HL-60 (cell line): Measurements from ENCODE around the gene LUM.

Source experiments
- DNase-seq, 2 experiments: peaks; one replicate each; pipeline ENCODE4 v3.0.0-alpha.2; 2010 to 2020; ENCODE audit warnings: low read depth in 1 of 2, low spot score in 1 of 2
- H3K27ac ChIP-seq: fragments of 250-450 bp; sonication (Bioruptor Pico); replicated peaks from 2 replicates; pipeline ENCODE4 v1.5.1; 2020; ENCODE audit warnings: mild to moderate bottlenecking, moderate library complexity
- H3K27me3 ChIP-seq: fragments of 250-450 bp; sonication (Bioruptor Pico); 2 replicates; pipeline ENCODE4 v1.5.1; 2021; ENCODE audit warnings: mild to moderate bottlenecking, moderate library complexity; ENCODE audit not compliant: insufficient read depth, poor library complexity, severe bottlenecking
- H3K4me3 ChIP-seq: replicated peaks from 2 replicates; pipeline ENCODE4 v1.5.1; 2011; ENCODE audit warnings: mild to moderate bottlenecking, control low read depth, low read length; ENCODE audit not compliant: insufficient read depth
- CTCF ChIP-seq: IDR thresholded peaks from one replicate; pipeline ENCODE4 v1.5.1; 2011; ENCODE audit warnings: low read length, control low read depth, inconsistent platforms; ENCODE audit not compliant: insufficient read depth
- GABPA ChIP-seq: IDR thresholded peaks from 2 replicates; pipeline ENCODE4 v1.6.1; 2012; ENCODE audit warnings: low read depth
- POLR2AphosphoS5 ChIP-seq: IDR thresholded peaks from 2 replicates; pipeline ENCODE4 v1.6.1; 2012; ENCODE audit warnings: low read depth
- REST ChIP-seq: IDR thresholded peaks from 2 replicates; pipeline ENCODE4 v1.6.1; 2012; ENCODE audit warnings: low read depth; ENCODE audit not compliant: insufficient replicate concordance
- SPI1 ChIP-seq: IDR thresholded peaks from 2 replicates; pipeline ENCODE4 v1.6.1; 2012; ENCODE audit warnings: low read depth, mild to moderate bottlenecking, borderline replicate concordance

The LUM gene

GRCh38 chr12:91077228-91077954 is 33.9 kb downstream of the LUM start:
- Histone ChIP-seq H3K4me3 (no peak overlapping the region), H3K27ac (no peak overlapping the region), H3K27me3 (no peaks in the 10 kb centered on the region)
- TF ChIP-seq POLR2AphosphoS5 (no peak), GABPA (no peak)
- DNase-seq: no peak

GRCh38 chr12:91074851-91075250 is 36.4 kb downstream of the LUM start:
- Histone ChIP-seq H3K4me3 (no peak overlapping the region), H3K27ac (no peak overlapping the region), H3K27me3 (no peaks in the 10 kb centered on the region)
- no peak for DNase-seq
- TF ChIP-seq POLR2AphosphoS5: no peak
- no peak for TF ChIP-seq SPI1
- TF ChIP-seq GABPA: no peak
- TF ChIP-seq CTCF: no peak
- no peak for TF ChIP-seq REST

- DNase-seq: no peak
- TF ChIP-seq REST: no peak
- Histone ChIP-seq H3K27ac (no peak overlapping the region), H3K27me3 (no peaks in the 10 kb centered on the region), H3K4me3 (no peak overlapping the region)
Measured at GRCh38 chr12:91074154-91074709, 37.1 kb downstream of the LUM start.

- TF ChIP-seq SPI1 (no peak), CTCF (no peak)
- no peak overlapping the region for H3K4me3 ChIP-seq
- DNase-seq: no peak
- no peaks in the 10 kb centered on the region for H3K27me3 ChIP-seq
- H3K27ac ChIP-seq: no peak overlapping the region
Measured at GRCh38 chr12:91073426-91073825, 37.9 kb downstream of the LUM start.

- no peak for TF ChIP-seq CTCF
- TF ChIP-seq REST: no peak
- TF ChIP-seq GABPA: no peak
- TF ChIP-seq SPI1: no peak
- Histone ChIP-seq H3K27ac (no peak overlapping the region), H3K4me3 (no peak overlapping the region), H3K27me3 (no peaks in the 10 kb centered on the region)
- no peak for DNase-seq
Measured at GRCh38 chr12:91072931-91073330, 38.4 kb downstream of the LUM start.
